A549 (cell line): ENCODE results near the gene OPN1MW.
"Not testable (repeated sequence)": the region's sequence is repeated elsewhere in the genome, so short reads cannot be mapped to it uniquely, and the experiment has no call there.

Experiments
- CTCF ChIP-seq: fragments of >200 bp; sonication (Bioruptor Twin); formaldehyde crosslinking; IDR thresholded peaks from 3 replicates; pipeline ENCODE4 v1.5.1; 2016
- EP300 ChIP-seq, 2 experiments: fragments of >200 bp; sonication (Bioruptor Twin); formaldehyde crosslinking; IDR thresholded peaks; 2 replicates in 1 of 2; 3 replicates in 1 of 2; pipeline ENCODE4 v1.6.1; 2016 to 2017
- HDAC2 ChIP-seq: fragments of 200-600 bp; sonication (generic); IDR thresholded peaks from 2 replicates; pipeline ENCODE4 v1.6.1; 2016
- JUN ChIP-seq, 2 experiments: fragments of >200 bp; sonication (Bioruptor Twin); formaldehyde crosslinking; IDR thresholded peaks; 2 replicates in 1 of 2; 3 replicates in 1 of 2; pipeline ENCODE4 v1.6.1; 2016 to 2017
- POLR2A ChIP-seq: IDR thresholded peaks from 2 replicates; pipeline ENCODE4 v1.6.1; 2012; ENCODE audit warnings: mild to moderate bottlenecking, low read length
- POLR2AphosphoS2 ChIP-seq: conservative IDR thresholded peaks from 2 replicates; pipeline ENCODE4 v1.6.1; 2012; ENCODE audit warnings: low read length, improper control_type of control experiment, inconsistent platforms
- RFX5 ChIP-seq: fragments of 450-650 bp; IDR thresholded peaks from 2 replicates; pipeline ENCODE4 v1.7.1; 2014; ENCODE audit warnings: antibody characterized with exemption, mild to moderate bottlenecking, moderate library complexity
- SMC3 ChIP-seq: fragments of >200 bp; sonication (Bioruptor Twin); formaldehyde crosslinking; IDR thresholded peaks from 3 replicates; pipeline ENCODE4 v1.6.1; 2018; ENCODE audit warnings: inconsistent platforms
- TFCP2L1 ChIP-seq: fragments of 250-450 bp; sonication (Bioruptor Pico); IDR thresholded peaks from 2 replicates; pipeline ENCODE4 v1.5.0; 2021; ENCODE audit warnings: mild to moderate bottlenecking
- ZNF302 ChIP-seq: fragments of 250-450 bp; sonication (Bioruptor Pico); IDR thresholded peaks from 2 replicates; pipeline ENCODE4 v1.9.0; 2021; ENCODE audit warnings: inconsistent platforms, mild to moderate bottlenecking, moderate library complexity
- TF ChIP-seq, protein P1 (sequence below): fragments of 200-600 bp; sonication (generic); IDR thresholded peaks from 2 replicates; pipeline ENCODE4 v1.6.1; 2016; ENCODE audit warnings: antibody characterized with exemption, mild to moderate bottlenecking, moderate library complexity
- TF ChIP-seq, protein P2 (sequence below): fragments of 150-350 bp; IDR thresholded peaks from 2 replicates; pipeline ENCODE4 v1.6.1; 2014; ENCODE audit warnings: low read depth, mild to moderate bottlenecking, low read length

- TF ChIP-seq CTCF; JUN (IDR thresholded peaks at IDR 0.05); EP300 (IDR thresholded peaks at IDR 0.05); TFCP2L1 (CRISPR knock-in tag); RFX5; POLR2A; SMC3; POLR2AphosphoS2; HDAC2; ZNF302 (CRISPR knock-in tag): not testable (repeated sequence)
- TF ChIP-seq, protein P1, sequence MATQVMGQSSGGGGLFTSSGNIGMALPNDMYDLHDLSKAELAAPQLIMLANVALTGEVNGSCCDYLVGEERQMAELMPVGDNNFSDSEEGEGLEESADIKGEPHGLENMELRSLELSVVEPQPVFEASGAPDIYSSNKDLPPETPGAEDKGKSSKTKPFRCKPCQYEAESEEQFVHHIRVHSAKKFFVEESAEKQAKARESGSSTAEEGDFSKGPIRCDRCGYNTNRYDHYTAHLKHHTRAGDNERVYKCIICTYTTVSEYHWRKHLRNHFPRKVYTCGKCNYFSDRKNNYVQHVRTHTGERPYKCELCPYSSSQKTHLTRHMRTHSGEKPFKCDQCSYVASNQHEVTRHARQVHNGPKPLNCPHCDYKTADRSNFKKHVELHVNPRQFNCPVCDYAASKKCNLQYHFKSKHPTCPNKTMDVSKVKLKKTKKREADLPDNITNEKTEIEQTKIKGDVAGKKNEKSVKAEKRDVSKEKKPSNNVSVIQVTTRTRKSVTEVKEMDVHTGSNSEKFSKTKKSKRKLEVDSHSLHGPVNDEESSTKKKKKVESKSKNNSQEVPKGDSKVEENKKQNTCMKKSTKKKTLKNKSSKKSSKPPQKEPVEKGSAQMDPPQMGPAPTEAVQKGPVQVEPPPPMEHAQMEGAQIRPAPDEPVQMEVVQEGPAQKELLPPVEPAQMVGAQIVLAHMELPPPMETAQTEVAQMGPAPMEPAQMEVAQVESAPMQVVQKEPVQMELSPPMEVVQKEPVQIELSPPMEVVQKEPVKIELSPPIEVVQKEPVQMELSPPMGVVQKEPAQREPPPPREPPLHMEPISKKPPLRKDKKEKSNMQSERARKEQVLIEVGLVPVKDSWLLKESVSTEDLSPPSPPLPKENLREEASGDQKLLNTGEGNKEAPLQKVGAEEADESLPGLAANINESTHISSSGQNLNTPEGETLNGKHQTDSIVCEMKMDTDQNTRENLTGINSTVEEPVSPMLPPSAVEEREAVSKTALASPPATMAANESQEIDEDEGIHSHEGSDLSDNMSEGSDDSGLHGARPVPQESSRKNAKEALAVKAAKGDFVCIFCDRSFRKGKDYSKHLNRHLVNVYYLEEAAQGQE, result not testable (repeated sequence)
- TF ChIP-seq, protein P2, sequence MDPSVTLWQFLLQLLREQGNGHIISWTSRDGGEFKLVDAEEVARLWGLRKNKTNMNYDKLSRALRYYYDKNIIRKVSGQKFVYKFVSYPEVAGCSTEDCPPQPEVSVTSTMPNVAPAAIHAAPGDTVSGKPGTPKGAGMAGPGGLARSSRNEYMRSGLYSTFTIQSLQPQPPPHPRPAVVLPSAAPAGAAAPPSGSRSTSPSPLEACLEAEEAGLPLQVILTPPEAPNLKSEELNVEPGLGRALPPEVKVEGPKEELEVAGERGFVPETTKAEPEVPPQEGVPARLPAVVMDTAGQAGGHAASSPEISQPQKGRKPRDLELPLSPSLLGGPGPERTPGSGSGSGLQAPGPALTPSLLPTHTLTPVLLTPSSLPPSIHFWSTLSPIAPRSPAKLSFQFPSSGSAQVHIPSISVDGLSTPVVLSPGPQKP, result not testable (repeated sequence)
Measured at GRCh38 chrX:154157207-154157606, 25.2 kb upstream of the OPN1MW start.
